GM21737 (cell line): ENCODE data around the gene CLCN7.
"Not testable (repeated sequence)": the region's sequence is repeated elsewhere in the genome, so short reads cannot be mapped to it uniquely, and the experiment has no call there.

Experiments
- ATAC-seq: cut with Tn5 transposase; IDR thresholded peaks from one replicate; pipeline ENCODE4 v1.9.1; 2021; ENCODE audit warnings: mild to moderate bottlenecking, moderate library complexity; ENCODE audit not compliant: unreplicated experiment

The CLCN7 gene

GRCh38 chr16:1445518-1446203, 29.2 kb downstream of the CLCN7 start:
- ATAC-seq, result no peak

DNA sequence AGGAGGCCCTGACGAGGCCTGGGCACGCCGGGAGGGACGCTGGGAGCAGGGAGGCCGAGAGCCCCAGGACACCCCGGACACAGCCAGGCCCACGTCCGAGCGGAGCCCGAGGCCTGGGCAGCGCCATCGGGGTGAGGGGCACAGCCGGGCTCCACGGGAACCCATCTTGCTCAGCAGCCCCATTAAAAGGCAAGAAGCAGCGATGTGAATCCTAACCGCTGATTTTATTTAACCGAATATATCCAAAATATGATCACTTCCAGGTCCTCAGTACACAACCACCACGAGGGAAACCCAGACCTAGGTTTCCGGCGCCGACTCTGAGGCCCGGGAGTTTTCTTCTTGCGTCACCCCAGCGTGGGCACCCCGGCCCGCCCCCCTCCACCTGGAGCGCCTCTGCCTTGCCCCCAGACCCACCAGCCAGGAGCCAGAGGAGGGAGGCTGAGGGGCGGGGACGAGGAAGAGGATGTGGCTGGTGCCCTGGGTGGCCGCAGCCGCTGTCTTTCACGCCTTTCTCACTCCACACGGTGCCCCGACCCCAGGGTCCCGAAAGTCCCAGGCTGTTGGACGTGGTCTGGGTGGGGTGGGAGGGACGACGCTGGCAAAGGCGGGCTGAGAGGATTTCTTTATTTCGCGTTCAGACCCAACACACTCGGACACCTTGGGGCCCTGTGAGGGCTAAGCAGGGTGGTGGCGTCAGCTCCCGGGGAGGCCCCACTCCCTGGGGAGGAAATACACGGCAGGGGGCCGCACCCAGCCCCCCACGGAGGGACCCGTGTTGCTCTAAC, 29.9 kb downstream of the CLCN7 start:
- ATAC-seq, result no peak

- no peak for ATAC-seq
These were observed 30.7 kb downstream of the CLCN7 start, which contains the start of gene CCDC154 for GRCh38 chr16:1443980-1444729. Gene CCDC154 (minus strand): TSS chr16:1444556. CDS start chr16:1444322, 234 bp downstream.

- ATAC-seq, result no peak
These were observed 31.3 kb downstream of the CLCN7 start for GRCh38 chr16:1443403-1443973.

GRCh38 chr16:1442697-1443096, 32.1 kb downstream of the CLCN7 start:
- no peak for ATAC-seq

DNA sequence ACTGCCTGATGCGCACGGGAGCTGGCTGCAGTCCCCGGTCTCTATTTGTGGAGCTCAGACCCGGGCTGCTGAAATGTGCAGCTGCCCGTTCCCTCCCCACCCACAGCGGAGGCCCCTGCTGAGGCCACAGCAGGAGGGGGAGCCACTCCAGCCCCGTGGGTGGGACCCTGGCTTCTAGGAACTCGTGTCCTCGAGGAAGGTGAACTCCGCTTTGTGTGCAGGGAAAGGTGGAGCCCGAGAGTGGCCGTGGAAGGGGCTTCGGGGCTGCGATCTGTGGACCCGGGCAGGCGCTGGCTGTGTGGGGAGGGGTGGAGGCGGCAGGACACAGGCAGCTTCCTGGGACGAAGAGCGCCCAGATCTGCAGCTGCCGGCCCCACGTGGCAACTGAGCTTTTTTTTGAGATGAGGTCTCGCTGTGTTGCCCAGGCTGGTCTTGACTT, 33.4 kb downstream of the CLCN7 start:
- ATAC-seq, result no peak

DNA sequence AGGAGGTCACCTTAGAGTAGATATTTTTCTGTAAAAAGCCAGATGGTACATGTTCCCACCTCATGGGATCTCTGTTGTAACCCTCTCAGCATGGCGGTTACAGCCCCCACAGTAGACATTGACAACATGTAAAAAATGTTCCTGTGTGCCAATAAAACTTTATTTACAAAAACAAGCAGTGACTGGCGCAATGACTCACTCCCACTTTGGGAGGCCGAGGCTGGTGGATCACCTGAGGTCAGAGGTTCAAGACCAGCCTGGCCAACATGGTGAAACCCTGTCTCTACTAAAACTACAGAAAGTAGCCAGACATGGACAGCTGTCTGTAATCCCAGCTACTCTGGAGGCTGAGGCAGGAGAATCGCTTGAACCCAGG, 35.1 kb downstream of the CLCN7 start:
- not testable (repeated sequence) for ATAC-seq

DNA sequence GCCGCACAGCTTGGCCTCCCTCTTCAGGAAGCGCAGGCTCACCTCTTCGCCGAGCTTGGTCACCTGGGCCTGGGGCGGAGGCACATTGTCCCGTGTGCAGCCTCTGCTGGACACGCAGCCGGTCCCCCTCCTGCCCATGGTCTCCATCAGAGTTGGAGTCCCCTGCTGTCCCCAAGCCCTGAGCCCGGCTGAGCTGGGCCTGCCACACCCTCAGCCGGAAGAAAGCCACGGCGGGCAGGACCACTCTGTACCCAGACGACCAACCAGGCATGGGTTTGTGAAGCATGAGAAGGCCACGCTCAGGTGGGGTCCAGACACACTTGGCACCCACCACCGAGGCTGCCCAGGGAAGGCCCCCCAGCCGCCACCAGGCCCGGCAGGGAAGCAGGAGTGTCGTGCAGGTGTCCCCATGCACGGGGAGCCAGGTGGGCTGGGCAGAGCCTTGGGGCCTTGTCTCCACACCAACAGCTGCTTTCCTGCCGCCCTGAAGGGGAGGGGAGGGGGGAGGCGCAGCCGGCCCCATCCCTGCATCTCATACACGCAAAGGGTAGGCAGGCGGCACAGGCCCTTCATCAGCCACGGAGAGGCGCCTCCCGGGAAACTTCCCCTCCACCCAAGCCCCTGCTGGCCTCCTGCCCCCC, 35.6 kb downstream of the CLCN7 start:
- no peak for ATAC-seq

DNA sequence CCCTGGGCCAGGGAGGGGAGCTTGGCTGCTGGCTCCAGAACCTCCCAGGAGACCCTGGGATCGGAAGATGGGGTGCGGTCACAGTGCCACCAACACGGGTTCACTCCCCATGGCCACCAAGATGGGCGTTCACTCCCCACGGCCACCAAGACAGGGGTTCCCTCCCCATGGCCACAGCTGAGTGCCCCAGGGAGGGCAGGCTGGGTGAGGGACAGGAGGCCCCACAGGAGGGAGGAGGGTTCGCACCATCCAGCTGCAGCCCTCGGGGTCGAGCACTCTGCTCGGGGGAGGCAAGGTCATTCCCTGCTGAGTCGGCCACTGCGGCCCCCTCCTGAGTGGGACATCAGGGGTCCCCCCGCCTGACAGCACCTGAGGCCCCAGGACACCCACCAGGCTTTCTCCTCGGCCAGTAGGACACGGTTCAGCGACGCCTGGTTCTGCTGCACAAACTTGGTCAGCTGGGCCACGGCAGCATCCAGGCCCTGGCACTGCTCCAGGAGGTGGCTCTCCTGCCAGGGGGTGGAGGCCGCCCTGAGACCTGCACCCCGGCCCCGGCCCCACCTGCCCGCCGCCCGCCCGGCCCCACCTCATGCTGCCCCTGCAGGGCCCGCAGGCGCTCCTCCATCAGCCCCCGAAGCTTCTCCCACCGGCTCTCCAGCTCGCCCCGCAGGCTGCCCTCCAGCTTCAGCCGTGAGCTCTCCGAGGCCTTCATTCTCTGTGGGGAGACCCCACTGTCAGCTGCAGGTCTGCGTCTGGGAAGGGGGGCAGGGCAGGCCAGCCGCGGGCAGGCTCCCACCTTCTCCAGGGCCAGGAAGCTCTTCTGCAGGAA, 36.4 kb downstream of the CLCN7 start:
- no peak for ATAC-seq

GRCh38 chr16:1437606-1438005, 37.2 kb downstream of the CLCN7 start:
- ATAC-seq, result no peak

DNA sequence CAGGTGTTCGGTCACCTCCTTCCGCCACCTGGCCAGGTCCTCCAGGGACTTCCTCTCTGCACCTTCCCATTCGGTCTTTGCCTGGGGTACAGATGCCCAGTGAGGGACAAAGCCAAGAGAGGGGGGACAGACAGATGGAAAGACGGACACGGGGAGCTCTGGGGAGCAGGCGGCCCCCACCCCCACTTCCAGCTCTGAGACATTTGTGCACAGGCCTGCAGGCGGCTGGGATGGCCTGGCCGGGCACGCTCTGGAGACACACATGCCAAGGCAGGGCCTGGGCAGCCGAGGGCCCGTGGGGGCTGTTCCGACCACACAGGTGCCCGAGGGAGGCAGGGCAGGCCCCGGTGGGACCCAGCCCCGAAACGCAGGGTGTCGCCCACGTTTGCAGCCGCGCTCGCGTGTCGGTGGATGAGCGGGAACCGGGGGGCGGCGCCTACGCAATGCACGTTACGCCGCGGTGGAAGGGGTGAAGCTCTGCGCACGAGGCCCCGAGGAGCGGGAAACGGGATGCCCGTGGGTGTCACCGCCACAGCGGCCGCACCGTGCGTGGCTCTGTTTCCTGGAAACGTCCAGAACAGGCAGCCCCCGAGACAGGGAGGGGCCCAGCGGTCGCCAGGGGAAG, 38.0 kb downstream of the CLCN7 start:
- ATAC-seq, result no peak

DNA sequence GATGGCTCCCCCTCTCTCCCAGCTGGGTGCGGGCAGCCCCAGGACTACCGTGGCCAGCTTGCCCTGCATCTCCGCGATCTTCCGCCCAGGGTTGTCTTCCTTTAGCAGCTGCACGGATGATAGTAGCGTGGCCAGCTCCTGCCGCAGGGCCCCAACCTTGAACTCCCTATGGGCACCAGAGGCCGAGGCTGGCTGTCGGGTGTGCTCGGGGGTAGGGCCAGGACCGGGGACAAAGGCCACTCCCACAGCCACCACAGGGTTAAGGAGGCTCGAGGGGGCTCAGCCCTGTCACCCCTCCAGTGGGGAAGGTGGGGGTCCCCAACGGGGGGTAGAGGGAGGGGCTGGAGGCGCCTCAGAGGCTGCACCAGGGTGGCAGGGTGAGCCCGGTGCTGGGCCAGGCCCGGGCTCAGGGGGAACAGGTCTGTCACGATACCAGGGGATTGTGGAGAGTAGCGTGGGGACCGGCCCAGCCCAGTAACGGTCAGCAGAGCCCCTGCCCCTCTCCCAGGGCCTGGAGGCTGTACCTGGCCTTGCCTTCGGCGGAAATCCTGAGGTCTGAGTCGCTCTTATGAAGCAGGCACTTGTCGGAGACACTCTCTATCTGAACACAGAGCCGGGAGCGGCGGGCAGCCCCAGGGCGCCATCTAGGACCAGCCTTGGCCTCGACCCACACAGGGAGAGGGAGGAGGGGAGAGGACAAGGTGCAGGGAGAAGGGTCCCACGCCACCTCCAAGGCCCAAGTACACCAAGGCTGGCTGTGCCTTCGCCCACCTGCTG, 38.7 kb downstream of the CLCN7 start:
- no peak for ATAC-seq

DNA sequence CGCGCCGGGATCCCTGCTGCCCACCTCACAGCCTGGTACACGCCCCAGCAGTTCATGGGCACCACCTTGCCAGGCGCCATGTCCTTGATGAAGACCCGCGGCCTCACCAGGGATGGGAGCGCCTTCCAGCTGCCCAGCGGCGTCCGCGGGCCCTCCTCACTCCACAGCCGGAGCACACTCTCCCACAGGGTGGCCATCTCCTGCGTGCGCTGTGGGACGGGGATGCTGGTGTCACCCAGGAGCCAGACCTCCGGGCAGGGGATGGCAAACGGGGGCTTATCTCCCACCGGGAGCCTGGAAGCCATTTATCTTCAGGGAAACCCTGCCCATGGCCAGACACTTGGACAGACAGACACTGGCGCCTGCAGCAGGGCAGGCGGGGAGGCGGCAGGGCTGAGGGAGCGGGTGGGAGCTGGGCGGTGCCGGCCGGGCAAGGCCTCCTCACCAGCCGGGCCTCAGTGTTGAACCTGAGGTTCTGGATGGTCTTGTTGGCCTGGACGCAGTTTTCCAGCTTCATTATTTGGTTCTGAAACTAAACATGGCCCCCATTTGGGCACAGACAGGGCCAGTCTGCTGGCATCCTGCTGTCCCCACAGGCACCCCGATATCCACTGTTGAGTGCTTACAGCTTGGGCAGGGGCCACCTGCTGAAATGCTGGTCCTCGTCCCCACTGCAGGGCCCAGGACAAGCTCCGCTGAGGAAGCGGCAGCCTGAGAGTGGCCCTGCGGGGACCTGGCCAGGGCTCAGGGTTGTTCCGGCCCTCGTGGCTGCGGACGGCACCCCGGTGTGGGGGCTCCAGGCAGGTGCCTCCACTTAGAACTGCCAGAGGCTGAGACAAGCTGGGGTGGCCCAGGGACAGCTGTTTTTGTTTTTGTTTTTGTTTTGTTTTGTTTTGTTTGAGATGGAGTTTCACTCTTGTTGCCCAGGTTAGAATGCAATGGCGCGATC, 39.9 kb downstream of the CLCN7 start:
- ATAC-seq, result no peak

GRCh38 chr16:1433756-1434155, 41.1 kb downstream of the CLCN7 start:
- no peak for ATAC-seq

GRCh38 chr16:1433263-1433560, 41.6 kb downstream of the CLCN7 start:
- ATAC-seq, result no peak

- no peak for ATAC-seq
These were observed 42.2 kb downstream of the CLCN7 start for GRCh38 chr16:1432388-1433262.
